B cell (primary cell): ENCODE measurements around the gene GRAMD2A. TPM values are rescaled to one million over a fixed set of nuclear protein-coding genes. Genes with fewer than 3 reads are reported as not detected.

Experiments used
- ATAC-seq: fragments of 200-7000 bp; cut with Tn5 transposase; one replicate; pipeline ENCODE4 v1.10.0; 2021; ENCODE audit warnings: low read depth, mild to moderate bottlenecking, moderate number of reproducible peaks, moderate library complexity
- CTCF ChIA-PET: fragments of 350-600 bp; sonication (Branson Sonifier 250); formaldehyde crosslinking; loops from one replicate; lab custom pipeline; 2021; ENCODE audit warnings: antibody characterized with exemption, inconsistent platforms; lab: Charles Lee
- POLR2A ChIA-PET: fragments of 350-600 bp; sonication (Branson Sonifier 250); formaldehyde crosslinking; loops from one replicate; lab custom pipeline; 2021; ENCODE audit warnings: antibody characterized with exemption; lab: Charles Lee
- DNase-seq: peaks from one replicate; pipeline ENCODE4 v3.0.0; 2013
- H2AFZ ChIP-seq: 2 replicates; pipeline ENCODE4 v1.6.1; 2012; ENCODE audit warnings: mild to moderate bottlenecking, low read depth, low read length; ENCODE audit not compliant: insufficient read depth, poor library complexity, severe bottlenecking
- H3K27ac ChIP-seq, 2 donors: 1 replicate in 1 of 2; 2 replicates in 1 of 2; pipeline ENCODE4 v1.5.1; 2012 to 2013; ENCODE audit warnings: low read length in 2 of 2, mild to moderate bottlenecking in 2 of 2, moderate library complexity in 1 of 2
- H3K27me3 ChIP-seq, 4 experiments: fragments of 200-600 bp in 1 of 4; sonication (generic) in 1 of 4; replicated peaks in 1 of 4; 1 replicate in 2 of 4; 2 replicates in 2 of 4; pipeline versions ENCODE4 v1.6.1 to v1.7.0; 2013 to 2016; ENCODE audit warnings: low read length in 3 of 4, mild to moderate bottlenecking in 2 of 4, mixed read lengths in 1 of 4, moderate library complexity in 1 of 4; ENCODE audit not compliant: insufficient read depth in 4 of 4, control insufficient read depth in 3 of 4; ENCODE audit errors: control extremely low read depth in 1 of 4
- H3K36me3 ChIP-seq, 2 experiments: replicated peaks in 1 of 2; 1 replicate in 1 of 2; 2 replicates in 1 of 2; pipeline versions ENCODE4 v1.6.1 to v1.7.1; 2013; ENCODE audit warnings: low read length in 1 of 2; ENCODE audit not compliant: insufficient read depth in 2 of 2, control insufficient read depth in 1 of 2; ENCODE audit errors: control extremely low read depth in 1 of 2, extremely low read depth in 1 of 2
- H3K4me1 ChIP-seq, 2 donors: fragments of 200-600 bp in 1 of 2; sonication (generic) in 1 of 2; 1 replicate in 1 of 2; 2 replicates in 1 of 2; pipeline versions ENCODE4 v1.5.1 to v1.6.1; 2013 to 2017; ENCODE audit warnings: low read length in 2 of 2; ENCODE audit not compliant: control insufficient read depth in 2 of 2, insufficient read depth in 2 of 2
- H3K4me2 ChIP-seq: replicated peaks from 2 replicates; pipeline ENCODE3; 2012; ENCODE audit warnings: mild to moderate bottlenecking, low read depth, low read length; ENCODE audit not compliant: poor library complexity, severe bottlenecking
- H3K4me3 ChIP-seq, 5 experiments: fragments of 200-600 bp in 1 of 5; sonication (generic) in 1 of 5; 1 replicate in 3 of 5; 2 replicates in 2 of 5; pipeline versions ENCODE4 v1.5.1 to v1.7.0; 2011 to 2016; ENCODE audit warnings: low read length in 4 of 5, mild to moderate bottlenecking in 4 of 5, low read depth in 2 of 5, control low read depth in 1 of 5, moderate library complexity in 1 of 5; ENCODE audit not compliant: insufficient read depth in 1 of 5; ENCODE audit errors: control extremely low read depth in 1 of 5, extremely low read depth in 1 of 5
- H3K79me2 ChIP-seq: fragments of 200-600 bp; sonication (generic); one replicate; pipeline ENCODE4 v1.6.0; 2016; ENCODE audit warnings: low read length; ENCODE audit not compliant: control insufficient read depth, insufficient read depth
- H3K9ac ChIP-seq: fragments of 200-600 bp; sonication (generic); 2 replicates; pipeline ENCODE4 v1.6.1; 2017; ENCODE audit warnings: mild to moderate bottlenecking, low read length, moderate library complexity
- H3K9me3 ChIP-seq, 3 donors: one replicate each; pipeline versions ENCODE4 v1.6.1 to v1.7.1; 2013; ENCODE audit warnings: low read length in 2 of 3; ENCODE audit not compliant: control insufficient read depth in 2 of 3, insufficient read depth in 1 of 3; ENCODE audit errors: control extremely low read depth in 1 of 3
- H4K20me1 ChIP-seq: 2 replicates; pipeline ENCODE4 v1.6.0; 2012; ENCODE audit warnings: mild to moderate bottlenecking, low read length; ENCODE audit not compliant: insufficient read depth, control insufficient read depth, poor library complexity, severe bottlenecking
- H3K27ac Mint-ChIP-seq: one replicate; pipeline ENCODE4 v1.8.0; 2021; ENCODE audit warnings: mixed read lengths
- H3K27me3 Mint-ChIP-seq: one replicate; pipeline ENCODE4 v1.8.0; 2021; ENCODE audit warnings: mixed read lengths
- H3K4me1 Mint-ChIP-seq: one replicate; pipeline ENCODE4 v1.8.0; 2021; ENCODE audit warnings: mixed read lengths
- H3K4me3 Mint-ChIP-seq: one replicate; pipeline ENCODE4 v1.8.0; 2021; ENCODE audit warnings: mixed read lengths
- H3K9me3 Mint-ChIP-seq: one replicate; pipeline ENCODE4 v1.8.0; 2022; ENCODE audit warnings: mixed read lengths; ENCODE audit not compliant: insufficient read depth
- EZH2 ChIP-seq: IDR thresholded peaks from 2 replicates; pipeline ENCODE4 v1.6.1; 2012; ENCODE audit warnings: borderline replicate concordance, low read depth, mild to moderate bottlenecking, moderate library complexity, low read length; ENCODE audit not compliant: insufficient read depth, poor library complexity, severe bottlenecking
- WGBS: methylation state at CpG from one replicate; pipeline ENCODE4 v1.1.5; 2013; ENCODE audit warnings: missing lambda C conversion rate; ENCODE audit not compliant: insufficient coverage; 5-methylcytosine and 5-hydroxymethylcytosine counted together
- intact Hi-C: fragments of 100-400 bp; cut with micrococcal nuclease; formaldehyde crosslinking; loops from one replicate; pipeline ENCODE4 v1.10.0; 2022
- polyA plus RNA-seq: library from polyadenylated mRNA; depleted of rRNA; stranded (reverse); fragments of >200 nt; gene quantifications from 2 replicates; pipeline ENCODE4 v1.2.3, GENCODE V29; 2012
- total RNA-seq, 2 donors: library from RNA; stranded (reverse); fragments of 120-200 nt in 1 of 2; gene quantifications; 1 replicate in 1 of 2; 2 replicates in 1 of 2; pipeline versions ENCODE4 v1.2.3 to v1.2.4, GENCODE V29; 2013 to 2022
- TF ChIP-seq, protein P1 (sequence below): fragments of 200-600 bp; IDR thresholded peaks from one replicate; pipeline ENCODE4 v1.8.0; 2022; ENCODE audit warnings: antibody characterized with exemption, mild to moderate bottlenecking

Gene GRAMD2A
- total and polyA plus RNA-seq, 2 donors (not counting 1 experiment from before 2014, with no cell fraction given): not detected

DNA sequence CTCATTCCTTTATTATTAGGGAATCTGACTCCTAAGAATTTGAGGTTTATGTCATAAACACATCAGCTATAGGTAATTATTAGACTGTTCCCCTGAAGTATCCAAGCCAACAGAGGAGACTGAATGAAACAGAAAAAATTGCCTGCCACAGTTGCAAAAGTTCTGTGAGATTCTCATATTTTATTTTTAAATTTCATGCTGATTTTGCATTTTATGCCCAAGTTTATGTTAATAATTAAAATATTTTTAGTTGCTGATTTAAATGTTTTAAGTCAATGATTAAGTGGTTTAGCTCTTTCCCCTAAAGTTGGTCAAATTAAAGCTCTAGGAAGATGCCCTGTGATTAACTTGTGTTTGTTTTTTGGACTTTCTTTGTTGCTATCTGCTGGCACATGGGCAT lies 69.2 kb downstream of the GRAMD2A start:
- DNase-seq: no peak
- no peaks in the 10 kb centered on the region for H3K9me3 ChIP-seq
- no peak for TF ChIP-seq EZH2
- TF ChIP-seq, protein P1, sequence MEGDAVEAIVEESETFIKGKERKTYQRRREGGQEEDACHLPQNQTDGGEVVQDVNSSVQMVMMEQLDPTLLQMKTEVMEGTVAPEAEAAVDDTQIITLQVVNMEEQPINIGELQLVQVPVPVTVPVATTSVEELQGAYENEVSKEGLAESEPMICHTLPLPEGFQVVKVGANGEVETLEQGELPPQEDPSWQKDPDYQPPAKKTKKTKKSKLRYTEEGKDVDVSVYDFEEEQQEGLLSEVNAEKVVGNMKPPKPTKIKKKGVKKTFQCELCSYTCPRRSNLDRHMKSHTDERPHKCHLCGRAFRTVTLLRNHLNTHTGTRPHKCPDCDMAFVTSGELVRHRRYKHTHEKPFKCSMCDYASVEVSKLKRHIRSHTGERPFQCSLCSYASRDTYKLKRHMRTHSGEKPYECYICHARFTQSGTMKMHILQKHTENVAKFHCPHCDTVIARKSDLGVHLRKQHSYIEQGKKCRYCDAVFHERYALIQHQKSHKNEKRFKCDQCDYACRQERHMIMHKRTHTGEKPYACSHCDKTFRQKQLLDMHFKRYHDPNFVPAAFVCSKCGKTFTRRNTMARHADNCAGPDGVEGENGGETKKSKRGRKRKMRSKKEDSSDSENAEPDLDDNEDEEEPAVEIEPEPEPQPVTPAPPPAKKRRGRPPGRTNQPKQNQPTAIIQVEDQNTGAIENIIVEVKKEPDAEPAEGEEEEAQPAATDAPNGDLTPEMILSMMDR: no peak
- no peaks in the 10 kb centered on the region for H4K20me1 ChIP-seq
- H3K4me2 ChIP-seq: no peak overlapping the region
- intact Hi-C loops: no loop called here
- ATAC-seq: no peak
- no peaks in the 10 kb centered on the region for H3K9me3 Mint-ChIP-seq
- H3K79me2 ChIP-seq: no peaks in the 10 kb centered on the region
- H3K27me3 ChIP-seq: no peaks in the 10 kb centered on the region
- CTCF ChIA-PET: interaction anchor here (0.7 to 1.3 kb wide), 2 partner anchors 11 to 384 kb away, joined by 4 to 5 read pairs; no protein-coding TSS in a partner anchor
- H3K4me1 ChIP-seq: no peaks in the 10 kb centered on the region
- peaks cover 3% of the 10 kb centered on the region for H3K4me1 Mint-ChIP-seq
- H3K27ac Mint-ChIP-seq: no peak overlapping the region
- H3K36me3 ChIP-seq: no peaks in the 10 kb centered on the region
- no peak overlapping the region for H3K4me3 Mint-ChIP-seq
- no peak overlapping the region for H3K27ac ChIP-seq
- no peak overlapping the region for H3K4me3 ChIP-seq
- H2AFZ ChIP-seq: no peak overlapping the region
- H3K9ac ChIP-seq: no peak overlapping the region
- H3K27me3 Mint-ChIP-seq: no peaks in the 10 kb centered on the region
- POLR2A ChIA-PET: interaction anchor here (0.6 kb wide), 1 partner anchor 10 kb away, joined by 7 read pairs; the partner anchor contains the start of genes MYO9A and SENP8

DNA sequence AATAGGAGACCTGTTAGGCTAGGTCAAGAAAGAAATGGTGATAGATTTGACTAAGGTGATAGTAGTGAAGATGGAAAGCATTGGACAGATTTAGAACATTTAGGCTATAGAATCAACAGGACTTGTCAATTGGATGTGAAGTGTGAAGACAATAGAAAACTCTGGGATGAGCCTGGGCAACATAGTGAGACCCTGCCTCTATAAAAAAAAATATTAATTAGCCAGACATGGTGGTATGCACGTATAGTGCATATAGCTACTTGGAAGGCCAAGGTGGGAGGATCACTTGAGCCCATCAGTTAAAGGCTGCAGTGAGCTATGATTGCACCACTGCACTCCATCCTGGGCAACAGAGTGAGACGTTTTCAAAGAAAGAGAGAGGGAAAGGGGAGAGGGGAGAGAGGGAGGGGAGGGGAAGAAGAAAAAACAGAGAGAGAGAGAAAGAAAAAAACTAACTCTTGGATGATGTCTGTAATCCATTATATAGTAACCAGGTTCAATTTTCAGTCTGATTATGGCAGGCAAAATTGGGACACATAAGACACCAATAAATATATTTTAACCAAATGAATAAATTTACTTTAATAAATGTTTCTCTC lies 69.8 kb downstream of the GRAMD2A start:
- Mint-ChIP-seq H3K27ac (no peak overlapping the region), H3K4me3 (no peak overlapping the region), H3K4me1 (peaks cover 3% of the 10 kb centered on the region), H3K27me3 (no peaks in the 10 kb centered on the region), H3K9me3 (no peaks in the 10 kb centered on the region)
- Histone ChIP-seq H3K27me3 (no peaks in the 10 kb centered on the region), H4K20me1 (no peaks in the 10 kb centered on the region), H3K36me3 (no peaks in the 10 kb centered on the region), H3K27ac (no peak overlapping the region), H3K9ac (no peak overlapping the region), H2AFZ (no peak overlapping the region), H3K4me1 (no peaks in the 10 kb centered on the region), H3K9me3 (no peaks in the 10 kb centered on the region), H3K79me2 (no peaks in the 10 kb centered on the region), H3K4me3 (no peak overlapping the region), H3K4me2 (no peak overlapping the region)
- 100% methylated on average over 1 of the region's 2 CpGs for WGBS
- CTCF ChIA-PET: interaction anchor here (0.7 to 1.3 kb wide), 2 partner anchors 12 to 384 kb away, joined by 4 to 5 read pairs; no protein-coding TSS in a partner anchor
- intact Hi-C loops: no loop called here
- DNase-seq: no peak
- ATAC-seq: no peak
- POLR2A ChIA-PET: interaction anchor here (0.5 to 0.6 kb wide), 2 partner anchors 10 kb away, joined by 4 to 7 read pairs; partner anchors contain the start of genes MYO9A and SENP8
- TF ChIP-seq EZH2: no peak
- TF ChIP-seq, protein P1: no peak
